HuH-7.5 (cell line): ENCODE data around the gene ZNF592.
"Not testable (repeated sequence)": the region's sequence is repeated elsewhere in the genome, so short reads cannot be mapped to it uniquely, and the experiment has no call there.

ENCODE experiments used
- DNase-seq: peaks from one replicate; pipeline ENCODE4 v3.0.0; 2011; ENCODE audit warnings: low spot score

Gene ZNF592

DNA sequence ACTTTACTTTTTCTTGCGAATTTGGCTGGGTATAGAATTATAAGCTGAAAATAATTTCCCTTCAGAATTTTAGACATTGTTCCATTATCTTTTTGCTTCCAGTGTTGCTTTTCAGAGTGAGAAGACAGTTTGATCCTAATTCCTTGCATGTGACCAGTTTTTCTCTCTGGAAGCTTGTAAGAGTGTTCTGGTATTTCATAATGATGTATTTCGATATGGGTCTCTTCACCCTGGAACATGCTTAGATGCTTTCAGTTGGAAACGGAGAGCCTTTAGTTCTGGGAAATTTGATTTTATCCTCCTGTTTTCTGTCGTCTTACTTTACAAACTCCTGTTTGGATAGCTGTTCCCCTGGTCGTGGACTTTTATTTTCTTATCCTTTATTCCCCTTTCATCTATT, 82.6 kb downstream of the ZNF592 start:
- DNase-seq = no peak

DNA sequence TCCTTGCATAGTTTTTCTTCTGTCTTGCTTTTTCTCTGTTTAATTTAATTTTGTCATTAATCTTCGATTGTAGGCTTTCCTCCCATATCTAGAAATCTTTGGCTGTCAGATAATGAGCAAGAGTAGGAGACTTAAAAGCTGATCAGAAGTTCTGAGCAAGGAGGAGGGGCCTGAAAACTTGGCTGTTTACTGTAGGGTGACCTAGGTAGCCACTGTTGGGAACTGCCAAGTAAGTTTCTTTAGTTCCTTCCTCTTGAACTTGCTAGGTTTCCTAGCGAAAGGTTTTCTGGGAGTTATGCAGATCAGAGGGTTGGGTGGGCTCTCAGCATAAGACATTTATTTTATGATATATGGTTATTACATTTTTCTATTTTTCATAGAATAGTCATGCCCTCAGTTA, 83.2 kb downstream of the ZNF592 start:
- no peak for DNase-seq

DNA sequence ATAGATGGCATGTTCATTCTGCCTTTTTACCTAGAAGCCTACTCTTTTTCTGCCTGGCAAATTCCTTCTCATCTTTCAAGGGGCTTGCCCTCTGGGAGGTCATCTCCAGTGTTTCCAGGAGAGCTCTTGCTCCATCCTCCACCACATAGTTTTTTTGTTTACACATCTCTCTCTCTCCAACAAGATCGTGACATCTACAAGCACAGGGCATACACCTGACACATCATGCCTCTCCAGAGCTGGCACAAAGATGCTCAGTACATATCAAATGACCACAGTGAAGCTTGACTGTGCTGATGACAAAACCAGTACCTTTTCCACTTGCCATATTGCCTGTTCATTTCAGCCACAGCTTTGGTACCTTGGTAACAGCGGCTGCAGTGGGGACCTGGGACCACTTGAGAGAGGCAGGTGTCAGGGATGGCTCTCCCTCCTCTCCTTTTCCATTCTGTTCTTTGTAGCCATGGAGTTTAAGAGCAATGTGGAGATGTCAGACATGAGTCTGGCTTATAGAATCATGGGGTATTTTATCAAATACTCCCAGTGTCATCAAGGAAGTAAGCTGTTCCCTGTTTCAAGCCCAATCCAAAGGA, 84.2 kb downstream of the ZNF592 start:
- DNase-seq = no peak

DNA sequence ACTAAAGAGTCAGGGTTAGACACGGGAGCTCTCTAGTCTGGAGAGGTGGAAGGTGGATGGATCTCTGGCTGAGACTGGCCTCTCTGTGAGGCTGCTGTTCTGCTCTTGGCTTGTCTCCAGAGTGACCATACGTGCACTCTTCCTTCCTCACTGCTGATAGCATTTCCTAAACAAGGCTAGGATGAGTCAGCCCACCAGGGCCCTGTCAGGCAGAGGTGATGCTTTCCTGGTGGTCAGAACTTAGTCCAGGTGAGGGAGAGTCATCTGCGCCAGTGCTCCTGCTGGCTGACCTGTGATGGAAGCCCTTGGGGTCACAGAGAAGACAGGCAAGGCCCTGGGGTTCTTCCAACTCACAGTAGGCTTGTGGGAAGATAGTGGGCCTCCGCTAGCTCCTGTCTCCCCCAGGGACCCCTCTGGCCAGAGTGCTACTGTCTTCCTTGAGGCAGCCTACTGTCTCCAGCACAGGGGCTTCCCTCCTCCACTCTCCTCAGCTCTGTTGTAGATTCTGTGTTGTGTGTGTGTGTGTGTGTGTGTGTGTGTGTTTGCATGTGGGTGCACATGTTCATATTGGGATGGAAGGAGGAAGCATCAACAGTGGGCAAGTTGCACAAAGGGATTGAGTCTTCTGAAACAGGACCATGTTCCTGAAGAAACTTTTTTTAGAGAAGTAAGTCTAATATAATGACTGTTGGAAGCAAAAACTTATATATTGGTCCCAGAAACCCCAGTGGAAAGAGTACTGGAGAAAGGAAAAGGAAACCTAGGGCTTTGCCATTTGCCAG, 85.2 kb downstream of the ZNF592 start:
- no peak for DNase-seq

DNA sequence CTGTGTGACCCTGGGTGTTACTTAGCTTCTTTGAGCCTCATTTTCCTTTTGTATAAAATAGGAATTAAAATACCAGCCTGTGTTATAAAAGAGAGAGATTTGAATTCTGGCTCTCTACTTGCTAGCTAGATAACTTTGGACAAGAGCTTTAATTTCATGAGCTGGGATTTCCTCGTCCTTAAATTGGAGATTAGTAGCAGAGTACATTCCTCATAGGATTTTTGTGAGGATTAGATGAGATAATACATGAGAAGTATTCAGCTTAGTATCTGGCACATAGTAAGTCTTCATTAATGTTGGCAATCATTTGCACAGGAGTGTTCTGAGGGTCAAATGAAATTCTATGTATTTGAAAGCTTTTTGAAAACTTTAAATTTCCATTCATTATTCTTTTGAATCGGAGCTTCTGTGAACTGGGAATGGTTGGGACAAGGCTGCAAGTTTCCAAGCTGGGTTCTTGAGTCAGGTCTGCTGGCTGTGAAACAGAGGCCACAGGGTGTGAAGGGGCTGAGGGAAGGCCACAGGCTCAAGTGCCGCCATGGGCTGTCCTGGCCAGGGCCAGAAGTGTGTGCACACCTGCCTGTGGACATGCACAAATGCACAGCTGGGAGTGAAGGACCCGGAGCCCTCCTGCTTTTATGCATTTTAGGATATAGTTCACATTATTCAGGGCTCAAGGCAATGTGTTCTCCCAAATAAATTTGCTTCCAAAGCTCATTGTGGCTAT, 86.0 kb downstream of the ZNF592 start:
- DNase-seq = no peak

DNA sequence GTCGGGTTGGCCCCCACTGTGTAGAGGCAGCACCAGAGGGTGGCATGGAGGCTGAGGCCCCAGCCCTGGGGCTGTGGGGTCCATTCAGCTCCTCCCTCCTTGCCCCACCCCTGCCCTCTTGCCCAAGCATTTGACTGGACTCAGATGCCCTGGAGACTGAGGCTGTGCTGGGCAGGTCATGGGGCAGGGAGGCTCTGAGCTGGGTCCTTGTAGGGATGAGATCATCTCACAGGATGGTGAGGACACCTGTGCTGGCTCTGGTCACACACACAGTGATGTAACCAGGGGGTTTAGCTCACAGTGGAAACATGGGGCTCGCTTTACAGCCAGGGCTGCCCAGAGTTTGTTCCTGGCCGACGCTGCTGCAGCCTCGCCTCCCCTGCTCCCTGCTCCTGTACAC, 86.6 kb downstream of the ZNF592 start:
- DNase-seq = no peak

DNA sequence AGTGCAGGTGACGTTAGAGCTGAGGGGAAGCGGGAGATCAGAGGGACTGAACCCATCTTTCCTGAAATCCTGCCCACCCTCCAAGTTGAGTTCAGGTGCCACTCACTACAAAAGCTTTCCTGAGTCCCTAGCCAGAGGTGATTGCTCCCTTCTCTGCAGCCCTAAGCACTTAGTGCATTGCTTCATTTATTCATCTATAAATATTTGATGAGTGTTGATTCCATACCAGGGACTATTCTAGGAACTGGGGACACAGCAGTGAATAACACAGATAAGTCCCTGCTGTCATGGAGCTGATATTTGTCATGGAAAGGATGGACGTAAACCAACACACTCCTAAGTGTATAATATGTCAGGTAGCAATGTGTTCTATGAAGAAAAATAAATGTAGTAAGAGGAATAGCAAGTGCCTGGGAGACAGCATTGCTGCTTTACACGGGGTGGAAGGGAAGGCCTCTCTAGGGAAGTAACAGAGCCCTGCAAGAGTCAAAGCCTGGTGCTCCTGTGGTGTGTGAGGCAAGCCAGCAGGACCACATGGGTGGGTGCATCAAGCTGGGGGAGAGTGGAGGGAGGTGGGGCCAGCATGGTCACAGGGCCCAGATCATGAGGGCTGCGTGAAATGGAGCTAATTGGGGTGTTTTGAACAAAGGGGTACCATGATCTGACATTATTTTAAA, 87.4 kb downstream of the ZNF592 start:
- DNase-seq = no peak

DNA sequence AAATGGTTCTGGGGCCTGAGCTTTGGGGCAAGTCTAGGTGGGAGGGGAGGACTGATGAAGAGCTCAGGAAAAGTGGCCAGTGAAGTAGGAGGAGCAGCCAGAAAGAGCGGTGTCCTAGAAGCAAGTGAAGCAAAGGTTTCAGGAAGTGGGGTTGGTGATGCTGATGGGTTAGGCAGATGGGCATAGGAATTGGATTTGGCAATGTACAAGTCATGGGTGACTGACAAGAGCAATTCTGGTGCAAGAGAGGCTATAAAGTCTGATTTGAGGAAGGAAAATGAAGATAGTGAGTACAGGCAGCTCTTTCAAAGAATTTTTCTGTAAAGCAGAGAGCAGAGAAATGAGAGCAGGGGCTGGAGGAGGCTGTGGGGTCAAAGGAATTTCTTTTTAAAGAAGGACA, 88.5 kb downstream of the ZNF592 start:
- DNase-seq = no peak

DNA sequence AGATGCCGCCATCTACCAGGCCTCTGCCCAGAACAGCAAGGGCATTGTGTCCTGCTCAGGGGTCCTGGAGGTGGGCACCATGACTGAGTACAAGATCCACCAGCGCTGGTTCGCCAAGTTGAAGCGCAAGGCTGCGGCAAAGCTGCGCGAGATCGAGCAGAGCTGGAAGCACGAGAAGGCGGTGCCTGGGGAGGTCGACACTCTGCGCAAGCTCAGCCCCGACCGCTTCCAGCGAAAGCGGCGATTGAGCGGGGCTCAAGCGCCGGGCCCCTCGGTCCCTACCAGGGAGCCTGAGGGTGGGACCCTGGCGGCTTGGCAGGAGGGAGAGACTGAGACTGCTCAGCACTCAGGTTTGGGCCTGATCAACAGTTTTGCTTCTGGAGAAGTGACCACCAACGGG, 91.3 kb downstream of the ZNF592 start:
- no peak for DNase-seq

DNA sequence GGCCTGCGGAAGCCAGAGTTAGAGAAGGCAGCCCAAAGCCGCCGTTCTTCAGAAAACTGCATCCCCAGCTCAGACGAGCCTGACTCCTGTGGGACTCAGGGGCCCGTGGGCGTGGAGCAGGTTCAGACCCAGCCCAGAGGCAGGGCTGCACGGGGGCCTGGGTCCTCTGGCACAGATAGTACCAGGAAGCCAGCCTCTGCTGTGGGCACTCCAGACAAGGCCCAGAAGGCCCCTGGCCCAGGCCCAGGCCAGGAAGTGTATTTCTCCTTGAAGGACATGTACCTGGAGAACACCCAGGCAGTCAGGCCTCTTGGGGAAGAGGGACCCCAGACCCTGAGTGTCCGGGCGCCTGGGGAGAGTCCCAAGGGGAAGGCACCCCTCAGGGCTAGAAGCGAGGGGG, 91.9 kb downstream of the ZNF592 start:
- no peak for DNase-seq

DNA sequence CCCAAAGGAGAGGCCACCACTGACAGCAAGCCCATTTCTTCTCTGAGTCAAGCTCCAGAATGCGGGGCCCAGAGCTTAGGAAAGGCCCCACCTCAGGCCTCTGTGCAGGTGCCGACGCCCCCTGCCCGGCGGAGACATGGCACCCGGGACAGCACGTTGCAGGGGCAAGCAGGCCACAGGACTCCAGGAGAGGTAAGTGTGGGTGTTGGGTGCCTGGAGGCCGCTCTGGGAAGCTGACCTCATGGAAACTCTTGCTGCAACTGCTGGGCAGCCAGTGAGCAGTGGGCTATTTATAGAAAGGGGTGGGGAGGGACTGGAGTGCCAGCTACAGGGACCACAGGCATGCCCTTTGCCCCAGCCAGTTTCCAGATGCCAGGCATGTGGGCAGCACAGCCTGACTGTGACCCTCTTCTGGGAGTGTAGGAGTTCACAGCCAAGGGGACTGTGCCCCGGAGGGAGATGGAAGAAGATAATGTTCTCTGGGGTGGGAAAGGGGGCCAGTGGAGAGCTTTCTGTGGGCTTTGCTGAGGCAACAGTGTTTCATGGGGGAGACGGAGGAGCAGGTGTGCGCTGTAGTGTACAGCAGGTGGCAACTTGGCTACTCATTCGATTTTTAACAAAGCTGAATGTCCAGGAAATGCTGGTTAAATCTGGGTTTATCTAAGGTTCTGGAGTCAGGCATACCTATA, 92.5 kb downstream of the ZNF592 start:
- peak; percentile 80 for DNase-seq

DNA sequence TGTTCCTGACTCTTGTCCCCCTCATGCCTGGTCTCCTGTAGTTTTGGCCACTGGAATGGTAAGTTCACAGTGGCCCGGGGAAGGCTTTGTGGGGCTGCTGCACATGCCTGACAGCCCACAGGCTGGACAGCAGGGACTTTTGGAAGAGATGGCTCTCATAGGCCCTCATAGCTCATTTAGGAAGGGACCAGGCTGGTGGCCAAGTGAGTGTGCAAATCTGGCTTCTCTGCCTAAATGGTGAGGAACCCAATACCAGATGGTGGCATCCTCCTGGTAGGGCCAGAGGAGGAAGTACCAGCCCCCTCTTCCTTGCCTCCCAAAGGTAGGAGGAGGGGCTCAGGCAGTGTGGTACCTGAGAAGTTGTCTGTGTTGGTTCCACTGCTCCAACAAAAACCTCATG, 94.4 kb downstream of the ZNF592 start:
- DNase-seq = no peak

DNA sequence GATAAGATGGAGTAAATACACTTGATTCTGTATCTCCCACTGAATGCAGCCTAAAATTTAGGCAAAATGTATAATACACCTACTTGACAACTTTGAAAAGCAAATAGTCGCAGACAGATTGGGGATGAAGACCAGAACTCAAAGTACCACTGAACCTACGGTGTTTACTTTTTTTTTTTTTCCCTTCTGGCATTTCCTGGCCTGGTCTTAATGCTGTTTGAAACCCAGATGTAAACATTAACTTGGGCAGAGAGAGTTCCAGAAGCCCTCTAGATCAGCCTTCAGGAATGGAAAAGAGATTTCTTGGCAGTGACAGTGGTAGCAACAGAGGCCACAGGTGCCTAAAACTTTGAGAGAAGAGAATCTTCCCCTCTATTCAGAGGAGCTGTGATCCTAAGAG, 96.6 kb downstream of the ZNF592 start:
- no peak for DNase-seq

DNA sequence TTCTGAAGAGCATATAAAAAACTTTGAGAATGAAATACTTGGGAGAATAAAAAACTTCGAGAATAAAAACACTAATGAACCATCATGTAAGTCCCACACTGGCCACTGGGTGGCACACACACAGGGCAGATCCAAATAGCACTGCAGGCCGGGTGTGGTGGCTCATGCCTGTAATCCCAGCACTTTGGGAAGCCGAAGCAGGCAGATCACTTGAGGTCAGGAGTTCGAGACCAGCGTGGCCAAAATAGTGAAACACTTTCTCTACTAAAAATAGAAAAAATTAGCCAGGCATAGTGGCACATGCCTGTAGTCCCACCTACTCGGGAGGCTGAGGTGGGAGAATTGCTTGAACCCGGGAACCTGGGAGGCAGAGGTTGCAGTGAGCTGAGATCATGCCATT, 97.2 kb downstream of the ZNF592 start:
- DNase-seq = not testable (repeated sequence)

DNA sequence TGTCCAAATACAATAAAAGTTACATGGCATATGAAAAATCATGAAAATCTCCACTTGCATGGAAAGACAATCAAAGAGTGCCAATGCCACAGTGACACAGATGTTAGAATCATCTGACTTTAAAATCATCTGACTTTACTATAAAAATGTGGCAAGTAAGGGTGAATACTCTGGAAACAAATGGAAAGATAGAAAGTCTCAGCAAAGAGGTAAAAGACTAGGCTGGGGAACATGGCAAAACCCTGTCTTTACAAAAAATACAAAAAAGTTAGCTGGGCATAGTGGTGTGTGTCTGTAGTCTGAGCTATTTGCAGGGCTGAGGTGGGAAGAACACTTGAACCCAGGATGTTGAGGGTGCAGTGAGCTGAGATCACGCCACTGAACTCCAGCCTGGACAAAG, 97.9 kb downstream of the ZNF592 start:
- DNase-seq = no peak

DNA sequence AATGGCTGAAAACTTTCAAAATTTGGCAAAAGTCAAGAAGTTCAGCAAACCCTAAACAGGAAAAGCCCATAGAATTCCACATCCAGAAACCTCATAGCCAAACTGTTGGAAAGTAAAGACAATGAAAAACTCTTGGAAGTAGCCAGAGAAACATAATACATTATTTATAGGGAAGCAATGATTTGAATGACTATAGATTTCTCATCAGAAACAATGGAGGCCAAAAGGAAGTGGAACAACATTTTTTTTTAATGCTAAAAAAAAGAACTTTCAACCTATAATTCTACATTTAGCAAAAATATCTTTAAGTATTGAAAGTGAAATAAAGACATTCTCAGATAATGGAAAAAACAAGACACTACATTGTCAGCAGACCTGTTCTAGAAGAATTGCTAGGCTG, 99.0 kb downstream of the ZNF592 start:
- no peak for DNase-seq

DNA sequence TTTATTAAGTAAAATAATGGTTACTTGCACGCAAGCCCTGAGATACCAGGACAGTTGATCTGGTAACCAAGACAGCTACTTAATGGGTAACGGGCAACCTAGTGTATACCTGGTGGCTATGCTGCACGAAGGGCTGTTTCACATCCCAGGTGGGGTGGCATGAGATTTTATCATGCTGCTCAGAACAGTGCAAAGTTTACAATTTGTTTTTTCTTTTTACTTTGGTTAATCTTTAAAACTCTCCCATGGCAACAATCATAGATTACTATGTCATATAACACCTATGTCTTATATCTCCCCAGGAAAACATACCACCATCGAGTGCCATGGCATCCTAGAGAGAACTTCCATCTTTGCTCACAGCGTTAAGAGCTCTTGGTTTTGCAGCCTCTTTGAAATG, 103.8 kb downstream of the ZNF592 start:
- no peak for DNase-seq

DNA sequence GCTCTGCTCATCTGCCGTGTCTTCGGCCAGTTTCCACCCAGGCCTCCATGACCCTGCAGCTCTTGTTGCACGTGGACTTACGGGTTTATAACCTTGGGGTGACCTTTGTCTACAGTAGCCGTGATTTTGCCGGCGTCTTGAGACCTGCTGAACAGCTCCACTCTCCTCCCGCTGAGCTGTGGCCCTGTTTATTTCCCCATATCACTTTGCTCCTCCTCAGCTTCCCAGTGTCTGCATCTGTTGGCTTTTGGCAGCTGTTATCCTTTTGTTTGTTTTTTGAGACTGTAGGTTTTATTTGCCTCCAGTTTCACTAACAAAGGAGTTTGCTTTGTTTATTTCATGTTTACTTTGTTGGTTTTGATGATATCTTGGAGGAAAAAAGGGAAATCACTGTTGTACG, 106.7 kb downstream of the ZNF592 start:
- no peak for DNase-seq

DNA sequence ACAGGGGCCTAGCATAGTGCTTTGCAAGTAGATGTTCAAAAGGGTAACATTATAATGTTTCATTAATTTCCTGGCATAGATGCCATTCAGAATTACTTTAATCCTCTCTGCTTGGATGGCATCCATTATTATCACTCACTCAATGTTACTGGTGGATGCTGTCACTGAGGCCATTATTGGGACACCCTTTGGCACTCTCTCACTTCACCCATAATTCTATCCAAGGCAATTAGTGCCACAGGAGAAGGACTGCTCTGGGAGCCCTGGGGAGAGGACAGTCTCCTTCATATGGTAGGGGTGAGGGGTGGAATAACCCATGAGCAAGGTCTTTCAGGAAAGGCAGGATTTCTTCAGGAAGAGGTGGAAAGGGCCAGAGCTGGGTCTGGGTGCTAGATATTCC, 107.4 kb downstream of the ZNF592 start:
- DNase-seq = no peak
